ENCODE measurements around the gene HRG. TPM values are rescaled to one million over a fixed set of nuclear protein-coding genes. Genes with fewer than 3 reads are reported as not detected.

The HRG gene
- total and polyA plus RNA-seq, 2 donors (not counting 1 experiment from before 2014, with no cell fraction given) = not detected

DNA sequence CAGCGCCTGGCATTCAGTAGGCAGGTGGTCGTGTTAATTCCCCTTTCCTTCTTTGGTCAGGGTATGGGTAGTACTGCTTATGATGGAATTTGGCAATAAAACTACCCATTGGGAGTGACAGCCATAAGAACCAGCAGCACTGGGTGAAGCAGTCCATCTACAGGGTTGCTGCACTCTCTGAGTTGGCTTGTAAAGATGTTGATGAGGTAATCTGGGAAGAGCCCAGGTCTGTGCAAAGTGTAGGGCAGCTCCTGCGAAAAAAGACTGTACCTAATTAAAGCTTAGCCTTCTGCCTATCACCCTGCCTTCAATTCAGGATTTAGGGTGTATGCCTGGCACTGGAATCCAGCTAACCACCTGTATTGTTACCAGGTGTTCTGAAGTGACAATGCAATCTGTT is 30.3 kb upstream of the HRG start:
- H3K36me3 ChIP-seq (replicated peaks in 1 of 2; ENCODE audit: control extremely low read depth in 1 of 2, control insufficient read depth in 1 of 2, extremely low read depth in 1 of 2, insufficient read depth in 2 of 2, low read length in 1 of 2) = no peaks in the 10 kb centered on the region
- H3K9me3 Mint-ChIP-seq (ENCODE audit: insufficient read depth) = no peaks in the 10 kb centered on the region
- H3K4me2 ChIP-seq (replicated peaks; ENCODE audit: low read depth, low read length, poor library complexity, severe bottlenecking) = no peak overlapping the region
- 92% methylated on average over 2 of the region's 3 CpGs for WGBS (ENCODE audit: insufficient coverage)
- intact Hi-C loops (cut with micrococcal nuclease) = no loop called here
- TF ChIP-seq, protein P1, sequence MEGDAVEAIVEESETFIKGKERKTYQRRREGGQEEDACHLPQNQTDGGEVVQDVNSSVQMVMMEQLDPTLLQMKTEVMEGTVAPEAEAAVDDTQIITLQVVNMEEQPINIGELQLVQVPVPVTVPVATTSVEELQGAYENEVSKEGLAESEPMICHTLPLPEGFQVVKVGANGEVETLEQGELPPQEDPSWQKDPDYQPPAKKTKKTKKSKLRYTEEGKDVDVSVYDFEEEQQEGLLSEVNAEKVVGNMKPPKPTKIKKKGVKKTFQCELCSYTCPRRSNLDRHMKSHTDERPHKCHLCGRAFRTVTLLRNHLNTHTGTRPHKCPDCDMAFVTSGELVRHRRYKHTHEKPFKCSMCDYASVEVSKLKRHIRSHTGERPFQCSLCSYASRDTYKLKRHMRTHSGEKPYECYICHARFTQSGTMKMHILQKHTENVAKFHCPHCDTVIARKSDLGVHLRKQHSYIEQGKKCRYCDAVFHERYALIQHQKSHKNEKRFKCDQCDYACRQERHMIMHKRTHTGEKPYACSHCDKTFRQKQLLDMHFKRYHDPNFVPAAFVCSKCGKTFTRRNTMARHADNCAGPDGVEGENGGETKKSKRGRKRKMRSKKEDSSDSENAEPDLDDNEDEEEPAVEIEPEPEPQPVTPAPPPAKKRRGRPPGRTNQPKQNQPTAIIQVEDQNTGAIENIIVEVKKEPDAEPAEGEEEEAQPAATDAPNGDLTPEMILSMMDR (IDR thresholded peaks at IDR 0.05) = no peak
- TF ChIP-seq EZH2 (IDR thresholded peaks at IDR 0.05; ENCODE audit: borderline replicate concordance, insufficient read depth, low read depth, low read length, poor library complexity, severe bottlenecking) = no peak
- no peak for ATAC-seq (ENCODE audit: low read depth)
- H3K27me3 ChIP-seq (replicated peaks in 1 of 4; ENCODE audit: control extremely low read depth in 1 of 4, control insufficient read depth in 3 of 4, insufficient read depth in 4 of 4, low read length in 3 of 4) = peaks cover 0 to 13% (median 0%) of the 10 kb centered on the region in 4 experiments
- DNase-seq = no peak
- H3K4me1 ChIP-seq (ENCODE audit: control insufficient read depth in 2 of 2, insufficient read depth in 2 of 2, low read length in 2 of 2) = no peaks in the 10 kb centered on the region
- no peaks in the 10 kb centered on the region for H3K79me2 ChIP-seq (ENCODE audit: control insufficient read depth, insufficient read depth, low read length)
- H3K27me3 Mint-ChIP-seq = peaks cover 10% of the 10 kb centered on the region
- POLR2A ChIA-PET = no interaction called here
- H3K9me3 ChIP-seq (ENCODE audit: control extremely low read depth in 1 of 3, control insufficient read depth in 2 of 3, insufficient read depth in 1 of 3, low read length in 2 of 3) = peaks cover 0 to 3% (median 0%) of the 10 kb centered on the region in 3 donors
- H3K4me3 Mint-ChIP-seq = no peak overlapping the region
- H3K4me1 Mint-ChIP-seq = no peaks in the 10 kb centered on the region
- H3K27ac ChIP-seq (ENCODE audit: low read length in 2 of 2) = no peak overlapping the region
- no peaks in the 10 kb centered on the region for H4K20me1 ChIP-seq (ENCODE audit: control insufficient read depth, insufficient read depth, low read length, poor library complexity, severe bottlenecking)
- no peak overlapping the region for H3K27ac Mint-ChIP-seq
- H2AFZ ChIP-seq (ENCODE audit: insufficient read depth, low read depth, low read length, poor library complexity, severe bottlenecking) = no peak overlapping the region
- H3K9ac ChIP-seq (ENCODE audit: low read length) = no peak overlapping the region
- CTCF ChIA-PET = interaction anchor here (1.9 kb wide), 1 partner anchor 21 kb away, joined by 4 read pairs; no protein-coding TSS in a partner anchor
- no peak overlapping the region for H3K4me3 ChIP-seq (ENCODE audit: control extremely low read depth in 1 of 5, extremely low read depth in 1 of 5, insufficient read depth in 1 of 5, low read depth in 2 of 5, low read length in 4 of 5)

DNA sequence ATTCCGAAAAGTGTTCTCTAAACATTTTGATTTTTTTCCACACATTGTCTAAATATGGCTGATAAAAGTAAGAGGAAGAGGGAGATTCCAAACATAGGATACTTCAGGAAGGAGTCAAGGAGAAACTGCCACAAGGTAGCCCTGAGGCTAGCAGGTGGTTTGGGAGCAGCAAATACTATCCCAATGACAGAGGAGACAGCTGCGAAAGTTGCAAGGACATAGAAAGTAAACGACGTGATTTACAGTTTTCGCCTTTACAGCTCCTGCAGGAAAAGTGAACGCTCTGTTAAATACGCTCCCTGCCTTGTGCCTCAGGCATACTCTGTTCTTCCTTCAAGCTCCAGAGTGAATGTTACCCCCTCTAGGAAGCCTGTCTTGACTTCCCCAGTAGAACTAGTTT is 29.3 kb upstream of the HRG start:
- POLR2A ChIA-PET = no interaction called here
- Histone ChIP-seq H3K9me3 (ENCODE audit: control extremely low read depth in 1 of 3, control insufficient read depth in 2 of 3, insufficient read depth in 1 of 3, low read length in 2 of 3) (peaks cover 0 to 3% (median 0%) of the 10 kb centered on the region in 3 donors), H3K27ac (ENCODE audit: low read length in 2 of 2) (no peak overlapping the region), H3K4me3 (ENCODE audit: control extremely low read depth in 1 of 5, extremely low read depth in 1 of 5, insufficient read depth in 1 of 5, low read depth in 2 of 5, low read length in 4 of 5) (no peak overlapping the region), H3K79me2 (ENCODE audit: control insufficient read depth, insufficient read depth, low read length) (no peaks in the 10 kb centered on the region), H3K4me1 (ENCODE audit: control insufficient read depth in 2 of 2, insufficient read depth in 2 of 2, low read length in 2 of 2) (no peaks in the 10 kb centered on the region), H2AFZ (ENCODE audit: insufficient read depth, low read depth, low read length, poor library complexity, severe bottlenecking) (no peak overlapping the region), H3K9ac (ENCODE audit: low read length) (no peak overlapping the region), H4K20me1 (ENCODE audit: control insufficient read depth, insufficient read depth, low read length, poor library complexity, severe bottlenecking) (no peaks in the 10 kb centered on the region), H3K4me2 (replicated peaks; ENCODE audit: low read depth, low read length, poor library complexity, severe bottlenecking) (no peak overlapping the region), H3K27me3 (replicated peaks in 1 of 4; ENCODE audit: control extremely low read depth in 1 of 4, control insufficient read depth in 3 of 4, insufficient read depth in 4 of 4, low read length in 3 of 4) (peaks cover 0 to 13% (median 0%) of the 10 kb centered on the region in 4 experiments), H3K36me3 (replicated peaks in 1 of 2; ENCODE audit: control extremely low read depth in 1 of 2, control insufficient read depth in 1 of 2, extremely low read depth in 1 of 2, insufficient read depth in 2 of 2, low read length in 1 of 2) (no peaks in the 10 kb centered on the region)
- ATAC-seq (ENCODE audit: low read depth) (no peak), DNase-seq (no peak)
- no peaks in the 10 kb centered on the region for H3K4me1 Mint-ChIP-seq
- intact Hi-C loops (cut with micrococcal nuclease) = no loop called here
- no peak overlapping the region for H3K4me3 Mint-ChIP-seq
- no peak for TF ChIP-seq EZH2 (IDR thresholded peaks at IDR 0.05; ENCODE audit: borderline replicate concordance, insufficient read depth, low read depth, low read length, poor library complexity, severe bottlenecking)
- TF ChIP-seq, protein P1 (IDR thresholded peaks at IDR 0.05) = no peak
- CTCF ChIA-PET = interaction anchor here (1.9 kb wide), 1 partner anchor 22 kb away, joined by 4 read pairs; no protein-coding TSS in a partner anchor
- H3K27me3 Mint-ChIP-seq = peaks cover 10% of the 10 kb centered on the region
- no peak overlapping the region for H3K27ac Mint-ChIP-seq
- WGBS (ENCODE audit: insufficient coverage) = 88% methylated on average over 6 of the region's 7 CpGs
- no peaks in the 10 kb centered on the region for H3K9me3 Mint-ChIP-seq (ENCODE audit: insufficient read depth)
